GM12872 (cell line): ENCODE results near the gene SAT1.

Source experiments
- CTCF ChIP-seq: IDR thresholded peaks from 3 replicates; pipeline ENCODE4 v1.5.1; 2011; ENCODE audit warnings: low read depth, mild to moderate bottlenecking, low read length, moderate library complexity; ENCODE audit not compliant: insufficient read depth

The SAT1 gene

DNA sequence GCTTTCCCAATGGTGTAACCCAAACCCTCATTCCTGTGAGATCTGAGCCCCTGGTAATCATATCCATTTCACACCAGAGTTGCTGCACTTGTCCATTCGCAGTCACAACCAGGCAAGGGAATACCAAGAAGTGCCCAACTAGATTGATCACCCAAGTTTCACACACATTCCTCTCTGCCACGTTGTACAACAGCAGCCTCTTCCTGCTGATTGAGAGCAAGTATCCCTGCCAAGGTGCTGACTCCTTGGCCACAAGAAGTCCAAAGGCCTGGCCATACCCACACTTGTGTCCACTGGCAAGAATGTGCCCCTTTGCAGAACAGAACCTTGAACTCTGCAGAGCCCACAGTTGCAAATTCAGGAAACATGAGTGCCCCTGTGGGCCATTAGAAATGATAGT, 33.4 kb upstream of the SAT1 start:
- TF ChIP-seq CTCF, result no peak

- no peak for TF ChIP-seq CTCF
Measured at GRCh38 chrX:23752740-23753415, 30.1 kb upstream of the SAT1 start.

DNA sequence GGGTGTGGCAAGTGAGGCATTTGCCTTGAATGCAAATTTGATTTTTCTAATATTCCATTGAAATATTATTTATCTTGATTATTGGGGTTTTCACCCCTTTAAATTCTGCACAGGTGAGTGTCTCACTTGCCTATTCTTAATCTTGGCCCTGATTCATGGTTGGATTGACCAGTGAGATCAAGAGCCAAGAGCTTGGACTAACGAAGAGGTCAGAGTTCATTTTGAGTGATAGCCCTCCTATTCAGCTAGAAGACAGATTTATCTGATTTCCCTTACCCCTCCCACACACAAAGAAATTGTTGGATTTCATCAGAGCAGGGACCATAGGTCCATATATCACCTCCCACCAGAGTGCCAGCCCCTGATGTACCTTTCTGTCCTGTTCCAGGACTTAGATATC, 28.3 kb upstream of the SAT1 start:
- TF ChIP-seq CTCF, result no peak

- TF ChIP-seq CTCF, result peak; percentile 54; the same call in 2 of the 3 replicates
Measured at GRCh38 chrX:23756165-23756564, 26.8 kb upstream of the SAT1 start.

DNA sequence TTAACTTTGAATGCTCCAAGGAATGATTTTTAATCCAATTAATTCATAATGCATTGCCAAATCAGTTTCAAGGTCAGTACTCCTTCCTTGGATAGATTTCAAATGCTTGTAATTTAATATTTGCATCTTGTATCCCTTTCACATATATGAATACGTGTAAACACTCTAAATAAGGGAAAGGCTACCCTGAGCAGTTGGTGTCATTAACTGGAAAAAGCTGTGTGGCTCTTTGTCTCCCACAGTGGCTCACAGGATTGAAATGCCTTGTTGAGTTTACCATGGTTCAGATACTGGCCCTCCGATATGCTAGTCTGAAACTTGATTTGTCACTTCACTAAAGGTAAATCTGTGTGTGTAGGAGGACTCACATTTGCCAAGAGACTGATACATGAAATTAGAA, 23.2 kb upstream of the SAT1 start:
- no peak for TF ChIP-seq CTCF

DNA sequence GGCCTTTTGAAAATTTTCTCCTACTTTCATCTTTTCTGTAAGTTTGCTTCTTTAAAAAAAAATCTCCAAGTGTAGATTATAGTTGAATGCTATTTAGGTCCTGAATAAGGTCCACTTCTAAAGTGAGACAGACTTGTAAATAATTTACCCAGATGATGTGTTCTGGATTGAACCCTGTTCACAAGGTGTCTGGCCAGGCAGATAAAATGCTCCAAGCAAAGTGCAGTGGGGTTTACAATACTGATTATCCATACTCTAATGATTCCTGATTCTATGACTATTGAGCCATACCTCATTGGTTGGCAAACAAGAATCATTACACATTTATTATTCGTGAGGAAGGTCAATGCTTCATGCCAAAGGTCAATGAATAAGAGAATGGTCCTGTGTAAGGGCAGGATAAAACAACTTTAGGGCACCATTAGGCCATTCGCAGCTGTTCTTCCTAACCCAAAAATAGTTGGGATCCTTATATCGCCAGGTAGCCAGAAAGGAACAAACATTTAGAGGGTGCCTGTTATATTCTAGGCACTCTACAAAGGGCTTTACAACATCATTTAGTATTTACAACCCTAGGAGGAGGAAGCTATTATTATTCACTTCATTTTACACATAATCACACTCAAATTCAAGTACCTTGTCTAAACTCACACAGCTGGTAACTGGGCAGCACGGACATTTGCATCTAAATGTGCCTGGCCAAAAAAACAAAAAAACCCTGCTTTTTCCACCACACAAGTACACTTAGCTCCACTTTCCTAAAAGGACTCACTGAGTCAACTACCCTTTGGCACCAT, 18.6 kb upstream of the SAT1 start:
- TF ChIP-seq CTCF, result no peak

GRCh38 chrX:23765449-23765848, 17.5 kb upstream of the SAT1 start:
- no peak for TF ChIP-seq CTCF
